Loucy (cell line): Measurements from ENCODE around the gene VTCN1.

Experiments used
- EZH2phosphoT487 ChIP-seq: fragments of 200-600 bp; IDR thresholded peaks from 2 replicates; pipeline ENCODE4 v1.6.1; 2018; ENCODE audit warnings: antibody characterized with exemption, mild to moderate bottlenecking, moderate library complexity, borderline replicate concordance
- TF ChIP-seq, protein P1 (sequence below): fragments of 200-600 bp; sonication (generic); conservative IDR thresholded peaks from 2 replicates; pipeline ENCODE4 v1.5.1; 2014; ENCODE audit warnings: mild to moderate bottlenecking, antibody characterized with exemption, low read length

DNA sequence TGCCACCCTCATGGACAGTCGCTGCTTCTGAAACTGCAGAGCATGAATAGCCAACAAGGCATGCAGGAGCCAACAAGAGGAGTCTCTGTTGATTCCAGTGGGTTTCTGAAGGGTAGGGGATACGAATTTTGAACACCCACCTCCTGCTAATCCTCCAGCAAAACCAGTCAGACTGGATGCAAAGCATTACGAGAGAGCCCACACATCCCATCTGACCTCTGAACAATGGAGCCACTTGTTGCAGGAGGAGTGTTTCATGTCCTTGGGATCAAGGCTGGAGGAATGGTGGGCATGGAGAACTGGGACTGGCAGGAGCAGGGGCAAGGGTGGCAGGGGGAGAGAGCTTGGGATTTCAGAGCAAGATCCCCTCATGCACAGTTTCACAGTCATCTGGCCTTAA, 1.6 kb downstream of the VTCN1 start:
- TF ChIP-seq, protein P1, sequence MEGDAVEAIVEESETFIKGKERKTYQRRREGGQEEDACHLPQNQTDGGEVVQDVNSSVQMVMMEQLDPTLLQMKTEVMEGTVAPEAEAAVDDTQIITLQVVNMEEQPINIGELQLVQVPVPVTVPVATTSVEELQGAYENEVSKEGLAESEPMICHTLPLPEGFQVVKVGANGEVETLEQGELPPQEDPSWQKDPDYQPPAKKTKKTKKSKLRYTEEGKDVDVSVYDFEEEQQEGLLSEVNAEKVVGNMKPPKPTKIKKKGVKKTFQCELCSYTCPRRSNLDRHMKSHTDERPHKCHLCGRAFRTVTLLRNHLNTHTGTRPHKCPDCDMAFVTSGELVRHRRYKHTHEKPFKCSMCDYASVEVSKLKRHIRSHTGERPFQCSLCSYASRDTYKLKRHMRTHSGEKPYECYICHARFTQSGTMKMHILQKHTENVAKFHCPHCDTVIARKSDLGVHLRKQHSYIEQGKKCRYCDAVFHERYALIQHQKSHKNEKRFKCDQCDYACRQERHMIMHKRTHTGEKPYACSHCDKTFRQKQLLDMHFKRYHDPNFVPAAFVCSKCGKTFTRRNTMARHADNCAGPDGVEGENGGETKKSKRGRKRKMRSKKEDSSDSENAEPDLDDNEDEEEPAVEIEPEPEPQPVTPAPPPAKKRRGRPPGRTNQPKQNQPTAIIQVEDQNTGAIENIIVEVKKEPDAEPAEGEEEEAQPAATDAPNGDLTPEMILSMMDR: no peak
- no peak for TF ChIP-seq EZH2phosphoT487
